NCI-H128 (cell line): Measurements from ENCODE around the gene IP6K1.
"Not testable (repeated sequence)": the region's sequence is repeated elsewhere in the genome, so short reads cannot be mapped to it uniquely, and the experiment has no call there.

Source experiments
- DNase-seq: peaks from one replicate; lab custom pipeline; 2025; ENCODE audit not compliant: unreplicated experiment; lab: John Stamatoyannopoulos, UW

IP6K1 gene

DNA sequence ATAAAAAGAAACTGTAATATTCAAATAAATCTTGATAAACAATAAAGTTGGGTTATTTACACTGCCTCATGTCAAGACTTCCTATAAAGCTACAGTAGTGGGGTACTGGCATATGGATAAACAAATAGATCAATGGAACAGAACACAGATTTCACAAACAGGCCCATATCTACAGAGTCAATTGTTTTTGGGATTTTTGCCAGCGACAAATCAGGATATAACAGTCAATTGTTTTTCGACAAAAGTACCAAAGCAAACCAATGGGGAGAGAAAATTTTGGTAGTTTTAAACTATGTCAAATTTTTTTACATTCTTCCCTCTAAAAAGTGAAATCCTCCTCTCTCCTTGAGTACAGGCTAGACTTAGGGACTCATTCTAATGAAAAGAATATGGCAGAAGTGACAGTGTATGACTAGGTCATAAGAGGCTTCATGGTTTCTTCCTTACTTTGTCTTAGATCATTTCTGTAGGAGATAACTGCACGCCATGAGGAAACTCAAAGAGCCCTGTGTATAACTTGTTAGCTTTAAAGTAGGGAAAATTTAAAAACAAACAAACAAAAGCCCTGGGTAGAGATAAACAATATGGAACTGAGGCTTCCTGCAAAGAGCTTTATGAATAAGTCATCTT, 16.9 kb downstream of the IP6K1 start:
- no peak for DNase-seq

DNA sequence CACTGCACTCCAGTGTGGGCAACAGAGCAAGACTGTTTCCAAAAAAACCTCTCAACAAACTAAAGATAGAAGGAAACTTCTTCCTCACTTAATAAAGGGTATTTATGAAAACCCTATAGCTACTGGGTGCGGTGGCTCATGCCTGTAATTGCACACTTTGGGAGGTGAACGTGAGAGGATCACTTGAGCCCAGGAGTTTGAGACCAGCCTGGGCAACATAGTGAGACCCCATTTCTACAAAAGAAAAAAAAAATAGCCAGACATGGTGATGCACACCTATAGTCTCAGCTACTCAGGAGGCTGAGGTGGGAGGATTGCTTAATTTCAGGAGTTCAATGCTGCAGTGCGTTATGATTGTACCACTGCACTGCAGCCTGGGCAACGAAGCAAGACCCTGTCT, 22.4 kb downstream of the IP6K1 start:
- no peak for DNase-seq

DNA sequence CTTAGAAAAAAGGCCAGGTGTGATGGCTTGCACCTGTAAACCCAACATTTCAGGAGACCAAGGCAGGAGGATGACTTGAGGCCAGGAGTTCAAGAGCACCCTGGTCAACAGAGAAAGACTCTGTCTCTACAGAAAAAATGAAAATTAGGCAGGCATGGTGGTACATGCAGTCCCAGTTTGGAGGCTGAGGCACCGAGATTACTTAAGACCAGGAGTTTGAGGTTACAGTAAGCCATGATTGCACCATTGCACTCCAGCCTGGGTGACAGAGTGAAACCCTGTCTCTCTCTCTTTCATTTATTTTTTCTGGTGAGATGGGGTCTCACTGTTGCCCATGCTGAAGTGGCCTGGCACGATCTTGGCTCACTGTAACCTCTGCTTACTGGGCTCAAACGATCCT, 24.7 kb downstream of the IP6K1 start:
- DNase-seq: no peak

DNA sequence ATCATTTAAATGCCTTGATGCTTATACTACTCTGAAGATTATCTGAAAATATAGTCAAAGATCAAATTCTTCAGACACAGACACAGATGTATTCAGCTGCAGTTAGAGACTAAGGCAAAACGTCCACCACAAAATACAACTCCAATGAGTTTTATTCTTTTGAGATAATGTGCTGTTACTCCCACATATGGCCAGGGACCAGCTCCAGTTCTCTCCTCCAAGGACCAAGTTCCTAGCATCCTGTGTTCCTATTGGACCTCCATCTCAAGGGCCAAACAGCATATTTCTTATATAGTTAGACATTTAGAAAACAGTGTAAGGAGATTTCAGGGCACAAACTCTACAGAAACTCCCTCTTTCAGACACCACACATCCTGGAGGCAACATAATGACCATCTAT, 27.1 kb downstream of the IP6K1 start:
- no peak for DNase-seq

DNA sequence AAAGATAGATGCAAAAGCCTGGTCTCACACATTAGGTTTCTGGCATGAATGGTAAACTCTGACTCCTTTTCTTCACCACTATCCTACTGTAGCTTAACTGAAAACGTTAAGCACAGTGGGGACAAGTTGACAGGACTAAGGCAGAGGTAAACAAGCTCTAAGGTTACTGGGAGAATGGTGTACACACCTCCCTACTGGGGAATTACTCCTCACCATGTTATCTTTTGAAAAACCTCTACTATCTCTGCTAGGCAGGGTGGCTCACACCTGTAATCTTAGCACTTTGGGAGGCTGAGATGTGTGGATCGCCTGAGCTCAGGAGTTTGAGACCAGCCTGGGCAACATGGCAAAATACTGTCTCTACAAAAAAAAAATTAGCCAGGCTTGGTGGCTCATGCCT, 29.1 kb downstream of the IP6K1 start:
- no peak for DNase-seq

DNA sequence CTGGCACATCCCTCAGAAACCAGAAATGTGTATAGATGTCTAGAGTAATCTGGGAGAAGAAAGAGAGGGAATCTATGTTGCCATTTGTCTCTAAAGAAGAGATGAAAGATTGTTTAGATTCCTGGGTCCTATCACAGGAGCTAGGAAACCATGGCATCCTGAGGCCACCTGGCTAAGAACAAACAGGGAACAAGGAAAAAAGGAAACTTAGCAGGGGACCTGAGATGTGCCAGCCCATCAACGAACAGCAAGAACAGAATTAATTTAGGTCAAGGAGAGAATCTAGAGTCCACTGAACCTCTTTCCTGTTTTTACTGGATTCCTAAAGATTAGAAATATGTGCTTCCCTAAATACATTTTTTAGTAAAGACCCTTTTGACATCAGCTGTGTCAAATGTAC, 30.3 kb downstream of the IP6K1 start:
- DNase-seq: no peak

DNA sequence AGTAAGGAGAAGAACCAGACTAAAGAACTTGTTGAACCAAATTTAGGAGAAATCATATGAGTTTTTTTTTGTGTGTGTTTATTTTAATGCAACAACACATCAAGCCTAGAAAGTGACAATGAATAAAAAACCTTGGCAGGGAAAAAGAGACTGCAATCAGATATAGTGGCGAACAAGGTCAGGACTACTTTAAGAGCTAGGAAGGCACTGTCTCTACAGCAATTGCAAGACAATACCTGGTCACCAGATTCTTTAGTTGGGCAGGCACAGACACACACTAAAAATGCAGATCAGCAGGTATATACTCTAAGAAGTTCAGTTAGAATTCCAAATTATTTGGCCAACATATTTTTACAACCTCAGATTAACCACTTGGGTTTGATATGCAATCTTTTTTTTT, 31.8 kb downstream of the IP6K1 start:
- no peak for DNase-seq

DNA sequence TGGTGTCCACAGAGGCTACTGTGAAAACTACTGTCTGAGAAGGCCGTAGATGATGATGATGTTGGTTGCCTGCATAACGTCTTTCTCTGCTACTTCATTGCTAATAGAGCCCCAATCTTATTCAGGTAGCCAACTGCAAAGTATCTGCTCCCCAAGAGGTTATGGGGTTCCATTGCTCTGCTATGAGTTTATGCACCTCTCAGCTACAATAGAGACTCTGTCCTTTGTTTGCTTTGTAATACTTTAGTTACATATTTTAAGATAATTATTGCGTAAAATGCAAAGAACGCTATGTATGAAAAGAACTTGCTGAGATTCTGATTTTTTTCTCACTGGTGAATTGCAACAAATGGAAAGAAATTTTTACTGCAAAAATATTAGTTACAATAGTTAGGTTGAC, 34.8 kb downstream of the IP6K1 start:
- DNase-seq: no peak

DNA sequence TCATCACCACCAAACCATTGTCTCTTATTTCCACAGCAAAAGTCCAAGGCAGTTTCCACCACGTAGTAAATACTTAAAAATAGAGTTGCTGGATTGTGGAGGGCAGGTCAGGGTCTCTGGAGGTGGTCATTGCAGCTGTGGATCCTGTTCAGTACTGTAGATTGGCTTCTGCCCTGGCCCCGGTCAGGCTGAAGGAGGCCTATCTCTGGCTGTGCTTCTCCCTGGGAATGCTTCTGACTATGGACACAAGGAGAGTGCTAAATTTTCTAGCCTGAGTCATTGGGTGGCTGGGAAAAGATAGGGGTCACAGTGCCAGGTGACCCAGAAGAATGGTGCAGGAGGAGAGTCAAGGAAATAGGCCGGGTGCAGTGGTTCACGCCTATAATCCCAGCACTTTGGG, 36.3 kb downstream of the IP6K1 start:
- DNase-seq: no peak

DNA sequence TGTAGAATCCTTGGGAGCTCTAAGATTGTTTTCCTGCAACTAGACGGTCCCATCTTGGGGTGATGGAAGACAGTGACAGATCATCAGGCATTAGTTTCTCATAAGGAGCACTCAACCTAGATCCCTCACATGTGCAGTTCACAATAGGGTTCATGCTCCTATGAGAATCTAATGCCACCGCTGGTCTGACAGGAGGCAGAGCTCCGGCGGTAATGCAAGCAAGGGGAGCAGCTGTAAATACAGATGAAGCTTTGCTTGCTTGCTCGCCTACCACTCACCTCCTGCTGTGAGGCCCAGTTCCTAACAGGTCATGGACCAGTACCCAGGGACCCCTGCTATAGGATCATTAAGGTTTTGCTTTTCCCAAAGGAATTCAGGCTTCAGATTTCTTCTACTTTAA, 37.5 kb downstream of the IP6K1 start:
- DNase-seq: not testable (repeated sequence)

DNA sequence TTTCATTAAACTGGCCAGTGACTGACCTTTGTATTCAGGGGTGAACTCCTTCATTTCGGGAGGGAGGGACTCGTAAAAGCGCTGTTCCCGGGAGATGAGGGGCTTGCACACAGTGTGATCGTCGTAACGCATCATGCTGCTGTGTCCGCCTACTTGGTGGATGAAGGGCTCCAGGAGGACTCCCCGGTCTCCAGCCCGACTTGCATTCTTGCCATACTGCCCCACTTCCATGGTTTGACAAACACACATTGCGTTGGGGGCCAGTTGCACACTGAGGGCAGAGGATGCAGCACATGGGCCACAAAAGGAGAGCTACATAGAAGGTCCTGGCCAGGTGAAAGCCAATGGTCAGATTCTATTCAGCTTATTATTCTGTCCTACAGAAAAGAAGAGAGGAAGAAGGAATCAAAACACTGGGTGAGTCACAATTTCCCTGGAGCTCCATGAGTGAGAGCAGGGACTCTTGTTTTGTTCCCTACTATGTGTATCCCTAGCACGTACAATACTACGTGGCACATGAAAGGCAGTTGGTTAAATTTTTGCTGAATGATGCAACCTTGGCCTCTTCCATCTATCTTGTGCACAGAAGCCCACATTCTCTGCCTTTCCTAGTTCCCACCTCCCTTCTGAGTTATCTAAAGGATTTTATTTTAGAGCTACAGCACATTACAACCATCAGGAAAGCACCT, 38.4 kb downstream of the IP6K1 start:
- no peak for DNase-seq

DNA sequence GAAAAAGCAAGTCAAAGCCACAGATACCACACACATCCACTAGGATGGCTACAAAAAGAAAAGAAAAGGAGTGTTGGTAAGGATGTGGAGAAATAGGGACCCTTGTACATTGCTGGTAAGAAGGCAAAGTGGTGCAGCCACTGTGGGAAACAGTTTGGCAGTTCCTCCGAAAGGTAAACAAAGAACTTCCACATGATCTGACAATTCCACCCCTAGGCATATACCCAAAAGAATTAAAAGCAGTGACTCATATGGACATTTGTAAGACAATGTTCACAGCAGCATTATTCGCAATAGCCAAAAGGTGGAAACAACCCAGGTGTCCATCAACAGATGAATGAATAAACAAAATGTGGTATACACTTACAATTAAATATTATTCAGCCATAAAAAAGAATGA, 40.4 kb downstream of the IP6K1 start:
- DNase-seq: no peak

DNA sequence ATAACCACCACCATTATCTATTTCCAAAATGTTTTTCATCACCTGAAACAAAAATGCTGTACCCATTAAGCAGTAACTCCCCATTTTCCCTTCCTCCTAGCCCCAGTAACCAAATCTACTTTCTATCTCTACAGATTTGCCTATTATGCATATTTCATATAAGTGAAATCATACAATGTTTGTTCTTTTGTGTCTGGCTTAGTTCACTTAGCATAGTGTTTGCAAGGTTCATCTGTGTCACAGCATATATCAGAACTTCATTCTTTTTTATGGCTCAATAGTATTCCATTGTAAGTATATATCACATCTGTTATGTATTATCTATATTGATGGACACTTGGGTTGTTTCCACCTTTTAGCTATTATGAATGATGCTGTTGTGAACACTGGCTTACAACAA, 45.9 kb downstream of the IP6K1 start:
- DNase-seq: no peak

DNA sequence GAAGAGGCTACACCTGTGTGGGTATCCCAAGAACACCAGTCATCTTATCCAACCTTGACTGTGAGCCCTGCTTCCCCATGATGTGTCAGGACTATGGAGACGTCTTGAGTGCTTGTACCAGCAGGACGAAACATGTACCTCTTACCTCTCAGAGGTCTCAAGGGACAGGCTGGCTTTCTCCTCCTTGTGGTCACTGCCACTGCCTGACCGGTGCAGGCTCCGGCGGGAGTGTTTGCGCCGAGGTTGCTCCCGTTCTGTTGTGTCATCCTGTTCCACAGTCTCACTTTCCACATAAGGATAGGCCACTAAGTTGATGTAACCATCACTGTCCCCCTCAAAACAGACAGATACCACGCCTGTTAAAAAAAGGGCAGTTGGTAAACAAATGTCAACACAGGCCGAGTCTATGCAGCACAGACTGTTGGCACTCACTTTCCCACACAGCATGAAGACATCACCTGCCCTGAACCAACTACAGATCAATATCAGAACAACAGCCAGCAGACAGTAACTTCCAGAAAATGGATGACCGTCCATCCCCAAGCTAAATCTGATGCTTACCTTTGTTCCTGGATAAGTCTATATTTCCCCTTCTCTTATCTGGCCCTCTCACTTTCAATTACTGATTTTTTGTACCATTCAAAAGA, 48.2 kb downstream of the IP6K1 start:
- no peak for DNase-seq

DNA sequence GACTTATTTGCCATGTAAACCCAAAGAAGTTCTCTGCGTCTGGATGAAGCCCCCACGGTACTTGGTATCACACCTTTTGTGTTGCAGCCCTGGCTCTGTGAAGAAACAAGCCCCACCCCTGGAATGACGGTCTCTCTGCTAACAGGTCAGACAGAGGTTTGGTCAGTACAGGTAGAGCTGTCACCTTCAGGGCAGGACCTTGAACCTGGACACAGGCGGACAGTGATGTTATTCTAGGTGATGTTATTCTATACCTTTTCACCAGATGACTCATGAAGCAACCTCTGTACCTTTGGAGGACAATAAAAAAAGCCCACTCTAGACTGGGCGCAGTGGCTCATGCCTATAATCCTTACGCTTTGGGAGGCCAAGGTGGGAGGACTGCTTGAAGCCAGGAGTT, 51.6 kb downstream of the IP6K1 start:
- no peak for DNase-seq

DNA sequence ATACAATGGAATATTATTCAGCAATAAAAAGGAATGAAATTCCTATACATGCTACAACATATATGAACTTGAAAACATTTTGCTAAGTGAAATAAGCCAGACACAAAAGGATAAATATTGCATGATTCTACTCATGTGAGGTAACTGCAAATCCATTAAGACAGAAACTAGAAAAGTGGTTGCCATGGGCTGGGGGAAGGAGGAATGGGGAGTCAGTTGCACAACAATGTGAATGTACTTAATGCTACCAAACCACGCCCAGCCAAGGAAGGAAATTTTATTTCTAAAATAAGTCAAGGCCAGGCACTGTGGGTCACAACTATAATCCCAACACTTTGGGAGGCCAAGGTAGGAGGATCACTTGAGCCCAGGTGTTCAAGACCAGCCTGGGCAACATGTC, 52.8 kb downstream of the IP6K1 start:
- DNase-seq: no peak

DNA sequence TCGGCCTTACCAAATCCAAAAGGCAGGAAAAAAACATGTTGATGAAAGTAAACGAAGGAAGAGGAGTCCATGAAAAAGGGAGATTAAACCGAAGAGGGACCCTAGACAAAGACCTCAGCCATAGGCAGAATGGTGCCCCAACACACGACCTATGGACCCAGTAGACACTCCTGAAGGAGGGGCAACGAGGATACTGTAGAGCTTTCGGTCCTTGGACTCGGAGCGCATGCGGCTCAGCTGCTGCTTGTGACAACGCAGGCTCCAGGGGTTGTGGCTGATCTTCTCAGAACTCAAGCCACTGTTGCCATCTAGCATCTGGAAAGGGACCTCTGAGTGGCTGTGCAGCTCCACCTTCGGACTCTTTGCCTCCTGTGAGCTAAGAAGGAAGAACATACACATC, 53.7 kb downstream of the IP6K1 start:
- DNase-seq: no peak

DNA sequence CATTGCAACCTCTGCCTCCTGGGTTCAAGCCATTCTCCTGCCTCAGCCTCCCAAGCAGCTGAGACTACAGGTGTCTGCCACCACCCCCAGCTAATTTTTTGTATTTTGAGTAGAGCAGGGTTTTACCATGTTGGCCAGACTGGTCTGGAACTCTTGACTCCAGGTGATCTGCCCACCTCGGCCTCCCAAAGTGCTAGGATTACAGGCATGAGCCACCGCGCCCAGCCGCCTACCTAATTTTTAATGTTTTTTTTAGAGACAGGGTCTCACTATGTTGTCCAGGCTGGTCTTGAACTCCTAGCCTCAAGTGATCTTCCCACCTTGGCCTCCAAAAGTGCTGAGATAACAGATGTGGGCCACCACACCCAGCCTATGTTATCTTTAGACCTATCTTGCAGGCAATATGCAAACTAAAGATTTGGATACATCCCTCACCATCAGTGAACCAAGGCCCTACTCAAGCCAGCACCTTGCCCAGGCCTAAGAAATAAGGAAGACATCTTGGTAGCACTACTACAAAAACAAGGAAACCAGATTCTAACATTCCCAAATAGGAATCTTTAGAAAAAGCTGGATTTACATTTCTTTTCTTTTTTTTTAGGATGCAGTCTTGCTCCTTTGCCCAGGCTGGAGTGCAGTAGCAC, 56.3 kb downstream of the IP6K1 start:
- DNase-seq: no peak

DNA sequence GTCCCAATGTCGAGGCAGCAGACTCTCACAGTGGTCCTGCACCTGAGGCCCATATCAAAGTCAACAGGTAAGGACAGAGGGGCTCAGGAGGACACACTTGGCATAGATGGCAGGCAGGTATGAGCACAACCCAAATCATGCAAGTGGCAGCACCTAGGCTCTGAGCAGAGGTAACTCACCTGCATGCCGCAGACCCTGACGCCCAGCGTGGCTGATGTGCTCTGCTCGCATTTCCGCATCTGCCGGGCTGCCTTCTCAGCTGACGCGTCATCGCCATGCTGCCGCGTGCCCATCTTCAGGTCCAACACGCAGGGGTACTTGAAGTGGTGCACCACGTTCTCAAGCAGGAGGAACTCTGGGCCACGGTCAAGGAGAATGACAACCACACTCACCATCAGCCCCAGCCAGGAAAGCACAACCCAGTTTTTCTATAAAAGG, 58.4 kb downstream of the IP6K1 start:
- no peak for DNase-seq

DNA sequence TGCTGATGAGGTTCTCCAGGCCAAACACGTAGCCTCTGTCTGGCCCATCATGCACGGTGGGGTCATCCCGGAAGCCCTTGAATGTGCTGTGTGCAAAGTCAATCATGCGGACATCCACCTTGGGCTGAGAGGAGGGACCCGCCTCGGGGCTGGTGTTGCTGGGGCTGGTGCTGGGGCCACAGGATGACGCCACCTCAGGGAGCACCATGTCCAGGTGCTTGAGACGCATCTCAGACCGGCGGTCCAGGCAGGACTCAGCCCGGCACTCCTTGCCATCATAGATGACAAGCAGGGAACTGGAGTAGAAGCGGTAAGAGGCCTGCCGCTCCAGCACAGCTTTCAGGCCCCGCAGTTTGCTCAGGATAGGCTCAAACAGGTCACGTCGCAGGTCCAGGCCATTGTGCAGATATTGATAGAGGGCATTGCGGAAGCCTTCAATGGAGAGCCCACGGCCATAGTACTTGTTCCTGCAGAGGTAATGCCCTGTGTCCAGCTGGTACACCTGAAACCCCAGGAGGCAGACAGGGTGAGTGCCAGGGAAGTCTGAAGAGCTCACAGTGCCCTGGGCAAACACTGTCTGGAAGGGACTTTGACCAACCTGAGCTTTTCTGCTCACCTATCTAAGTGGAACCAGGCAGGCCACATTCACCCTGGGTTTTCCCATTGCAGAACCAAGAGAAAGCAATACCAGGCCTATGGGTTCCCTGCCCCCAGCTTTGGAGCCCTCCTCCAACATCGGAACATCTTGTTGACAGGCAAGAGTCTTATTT, 59.0 kb downstream of the IP6K1 start:
- no peak for DNase-seq

DNA sequence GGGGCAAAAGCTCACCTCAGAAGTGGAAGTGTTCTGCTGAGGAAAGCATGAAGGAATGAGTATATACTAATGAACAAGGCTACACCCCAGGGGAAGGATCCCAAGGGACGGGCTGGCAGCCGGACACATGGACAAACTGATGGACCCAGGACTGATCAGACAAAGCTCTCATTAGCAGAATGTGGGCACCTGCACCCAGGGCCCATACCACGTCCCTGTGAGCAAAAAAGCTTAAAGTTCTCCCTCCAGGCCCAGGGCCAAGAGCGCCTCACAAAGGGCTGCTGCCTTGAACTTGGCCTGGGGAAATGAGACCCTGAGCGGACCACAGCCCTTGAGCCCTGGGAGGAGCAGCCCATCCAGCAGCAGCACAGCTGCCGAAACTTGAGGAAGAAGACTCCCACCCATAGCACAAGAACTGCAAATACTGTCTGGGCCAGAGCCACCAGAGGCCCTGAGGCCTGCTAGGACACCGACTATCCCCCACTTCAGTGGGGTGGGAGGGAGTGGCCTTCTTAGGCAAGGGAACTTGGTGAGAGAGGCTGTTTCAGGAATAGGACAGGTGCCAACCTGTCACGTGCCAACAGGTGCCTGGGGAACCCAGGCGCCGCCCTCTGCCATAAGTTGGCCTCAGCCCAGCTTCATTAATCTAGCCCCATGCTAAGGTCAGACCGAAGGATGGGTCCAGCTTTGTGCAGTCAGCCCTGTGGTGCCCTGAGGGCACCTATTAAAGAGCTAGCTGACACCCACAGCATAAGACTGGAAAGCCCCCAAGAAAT, 60.2 kb downstream of the IP6K1 start:
- no peak for DNase-seq
